Coronary artery (tissue), 2 donors: ENCODE results near the gene RBCK1.

Source experiments
- DNase-seq: peaks from one replicate; pipeline ENCODE4 v3.0.0-alpha.2; 2017; ENCODE audit warnings: low spot score
- H3K27ac ChIP-seq, 2 donors: fragments of 200-600 bp; sonication (generic); one replicate each; pipeline ENCODE4 v1.5.1; 2016 to 2019
- H3K4me3 ChIP-seq: fragments of 200-600 bp; sonication (generic); 2 replicates; pipeline ENCODE4 v1.5.1; 2016; ENCODE audit warnings: mild to moderate bottlenecking, moderate library complexity
- TF ChIP-seq, protein P1 (sequence below): fragments of 200-600 bp; sonication (generic); IDR thresholded peaks from one replicate; pipeline ENCODE4 v1.5.1; 2019; ENCODE audit warnings: antibody characterized with exemption

The RBCK1 gene

GRCh38 chr20:378961-379336 is 29.1 kb upstream of the RBCK1 start:
- Histone ChIP-seq H3K27ac (no peak overlapping the region), H3K4me3 (no peak overlapping the region)
- TF ChIP-seq, protein P1, sequence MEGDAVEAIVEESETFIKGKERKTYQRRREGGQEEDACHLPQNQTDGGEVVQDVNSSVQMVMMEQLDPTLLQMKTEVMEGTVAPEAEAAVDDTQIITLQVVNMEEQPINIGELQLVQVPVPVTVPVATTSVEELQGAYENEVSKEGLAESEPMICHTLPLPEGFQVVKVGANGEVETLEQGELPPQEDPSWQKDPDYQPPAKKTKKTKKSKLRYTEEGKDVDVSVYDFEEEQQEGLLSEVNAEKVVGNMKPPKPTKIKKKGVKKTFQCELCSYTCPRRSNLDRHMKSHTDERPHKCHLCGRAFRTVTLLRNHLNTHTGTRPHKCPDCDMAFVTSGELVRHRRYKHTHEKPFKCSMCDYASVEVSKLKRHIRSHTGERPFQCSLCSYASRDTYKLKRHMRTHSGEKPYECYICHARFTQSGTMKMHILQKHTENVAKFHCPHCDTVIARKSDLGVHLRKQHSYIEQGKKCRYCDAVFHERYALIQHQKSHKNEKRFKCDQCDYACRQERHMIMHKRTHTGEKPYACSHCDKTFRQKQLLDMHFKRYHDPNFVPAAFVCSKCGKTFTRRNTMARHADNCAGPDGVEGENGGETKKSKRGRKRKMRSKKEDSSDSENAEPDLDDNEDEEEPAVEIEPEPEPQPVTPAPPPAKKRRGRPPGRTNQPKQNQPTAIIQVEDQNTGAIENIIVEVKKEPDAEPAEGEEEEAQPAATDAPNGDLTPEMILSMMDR, result no peak
- DNase-seq, result no peak

DNA sequence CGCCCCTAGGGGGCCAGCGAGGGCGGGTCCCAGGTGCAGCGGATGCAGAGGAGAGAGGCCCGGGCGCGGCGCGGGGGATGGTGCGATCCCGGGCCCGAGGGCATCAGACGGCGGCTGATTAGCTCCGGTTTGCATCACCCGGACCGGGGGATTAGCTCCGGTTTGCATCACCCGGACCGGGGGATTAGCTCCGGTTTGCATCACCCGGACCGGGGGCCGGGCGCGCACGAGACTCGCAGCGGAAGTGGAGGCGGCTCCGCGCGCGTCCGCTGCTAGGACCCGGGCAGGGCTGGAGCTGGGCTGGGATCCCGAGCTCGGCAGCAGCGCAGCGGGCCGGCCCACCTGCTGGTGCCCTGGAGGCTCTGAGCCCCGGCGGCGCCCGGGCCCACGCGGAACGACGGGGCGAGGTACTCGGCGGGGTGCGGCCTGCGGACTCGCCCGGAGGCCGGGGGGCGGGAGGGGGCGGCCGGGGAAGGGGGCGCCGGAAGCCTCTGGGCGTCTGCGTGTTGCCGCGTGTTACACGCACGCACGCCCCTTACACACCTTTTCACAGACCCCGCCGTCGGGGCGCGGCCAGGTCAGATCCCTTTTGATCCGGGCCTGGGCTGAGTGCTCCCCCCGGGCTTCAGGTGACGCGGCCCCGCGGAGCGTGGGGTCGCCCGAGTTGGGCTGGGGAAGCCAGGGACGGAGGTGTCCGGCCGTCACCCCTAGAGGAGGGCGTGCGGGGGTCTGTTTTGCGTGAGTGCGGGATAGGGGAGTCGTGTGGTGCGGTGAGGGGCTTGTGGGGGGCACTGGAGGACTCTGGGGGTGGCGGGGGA is 27.1 kb upstream of the RBCK1 start:
- H3K4me3 ChIP-seq, result peak overlapping the region; percentile 79
- no peak for DNase-seq
- TF ChIP-seq, protein P1, result no peak
- peak overlapping the region in 1 of 2 donors; percentile 43 for H3K27ac ChIP-seq

- Histone ChIP-seq H3K27ac (peak overlapping the region in 1 of 2 donors; percentile 43), H3K4me3 (peak overlapping the region; percentile 79)
- DNase-seq, result peak; percentile 81
- TF ChIP-seq, protein P1, result no peak
Measured at GRCh38 chr20:381581-382290, 26.4 kb upstream of the RBCK1 start.

DNA sequence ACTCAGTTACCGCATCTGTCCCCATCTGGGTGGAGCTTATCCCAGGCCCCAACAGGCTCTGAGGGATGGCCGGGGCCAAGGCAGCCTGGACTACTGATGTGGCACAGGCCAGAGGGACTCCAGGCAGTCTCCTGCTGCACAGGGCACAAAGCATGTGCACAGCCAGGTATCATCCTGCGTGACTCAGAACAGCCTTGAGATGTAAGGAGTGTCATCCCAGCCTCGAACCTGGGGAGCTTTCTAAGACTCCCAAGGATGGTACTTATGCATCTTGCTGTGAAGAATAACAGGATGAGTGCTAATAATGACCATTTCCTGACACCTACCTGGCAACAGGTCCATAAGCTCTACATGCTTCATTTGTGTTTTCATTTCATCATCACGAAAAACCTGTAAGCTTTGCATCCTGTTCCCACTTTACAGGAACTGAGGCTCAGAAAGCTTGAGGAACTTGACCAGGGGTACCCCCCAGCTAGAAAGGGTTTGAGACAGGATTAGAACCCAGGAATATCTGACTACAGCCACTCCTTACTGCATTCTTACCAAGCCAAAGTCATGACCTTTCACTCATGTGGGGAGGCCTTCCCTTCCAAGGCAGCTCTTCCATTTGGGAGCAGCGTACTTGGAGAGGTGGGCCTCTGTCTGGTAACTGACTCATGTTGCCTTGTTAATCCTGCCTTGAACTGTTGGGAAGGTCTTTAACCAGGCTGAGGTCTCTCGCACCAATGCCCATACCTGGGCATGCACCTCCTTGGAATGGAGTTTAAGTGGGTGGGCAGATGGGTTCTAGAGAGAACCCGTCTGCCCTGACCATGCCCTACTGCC is 25.6 kb upstream of the RBCK1 start:
- no peak overlapping the region for H3K27ac ChIP-seq
- TF ChIP-seq, protein P1, result no peak

DNA sequence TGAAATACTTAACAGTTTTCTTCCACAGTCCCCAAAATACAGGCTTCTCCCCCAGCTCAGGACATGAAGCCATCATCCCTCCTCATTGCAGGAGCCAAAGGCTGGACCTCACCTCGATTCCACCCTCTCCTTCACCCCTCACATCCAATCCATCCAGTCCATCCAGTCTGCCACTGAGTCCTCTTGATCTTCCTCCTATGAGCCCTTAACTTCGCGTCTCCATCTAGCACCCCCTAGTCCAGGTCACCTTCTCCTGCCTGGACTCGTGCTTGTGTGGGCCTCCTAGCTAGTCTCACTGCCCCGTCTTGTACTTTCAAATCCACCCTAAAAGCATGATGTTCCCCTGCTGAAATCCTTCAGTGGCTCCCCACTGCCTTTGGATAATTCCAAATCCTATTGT is 24.2 kb upstream of the RBCK1 start:
- no peak for DNase-seq
- TF ChIP-seq, protein P1, result no peak
- Histone ChIP-seq H3K27ac (no peak overlapping the region), H3K4me3 (no peak overlapping the region)

More for the DNA sequence above, 25.6 kb upstream of the RBCK1 start:
- no peak for DNase-seq
- H3K4me3 ChIP-seq, result peak overlapping the region; percentile 79

- Histone ChIP-seq H3K27ac (no peak overlapping the region), H3K4me3 (no peak overlapping the region)
- no peak for DNase-seq
- TF ChIP-seq, protein P1, result no peak
Measured at GRCh38 chr20:384723-385122, 23.4 kb upstream of the RBCK1 start.
